ENCODE measurements around the gene AFTPH. TPM values are rescaled to one million over a fixed set of nuclear protein-coding genes. Genes with fewer than 3 reads are reported as not detected.

The AFTPH gene
- total and polyA plus RNA-seq, 9 of the 15 experiments (the other 6 are each of a cell fraction or from before 2014, with no cell fraction given): 8.0 to 26.2 (median 13.8) TPM

DNA sequence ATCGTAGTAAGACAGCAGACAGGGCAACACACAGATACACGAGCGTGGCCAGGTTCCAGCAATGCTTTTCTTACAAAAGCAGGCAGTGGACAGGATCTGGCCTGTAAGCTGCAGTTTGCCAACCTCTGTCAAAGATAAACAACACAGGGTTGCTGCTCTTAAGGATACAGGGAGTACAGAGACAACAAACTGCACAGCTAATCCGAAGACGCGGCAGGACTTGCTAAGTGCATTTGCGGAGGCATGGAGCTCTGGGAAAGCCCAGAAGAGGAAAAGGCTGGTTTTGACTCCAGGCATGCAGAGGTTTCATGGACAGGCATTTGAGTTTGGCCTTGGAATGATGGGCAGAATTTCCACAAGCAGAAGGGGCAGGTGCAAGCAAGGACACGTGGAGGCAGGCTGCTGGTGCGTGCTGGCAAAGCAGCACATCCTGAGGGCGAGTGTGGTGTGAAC, 105.2 kb downstream of the AFTPH start:
- POLR2A ChIA-PET: interaction anchor here (0.6 to 2.0 kb wide), 8 partner anchors 10 to 85 kb away, joined by 3 to 7 read pairs (median 3); no protein-coding TSS in a partner anchor
- no peak overlapping the region for H2AFZ ChIP-seq (ENCODE audit: low read depth, low read length)
- CTCF ChIA-PET (ENCODE audit: low intra/inter-chr PET ratio): no interaction called here
- no peak for FAIRE-seq
- no peak overlapping the region for H3K4me2 ChIP-seq (ENCODE audit: insufficient read depth, low read length)
- H3K36me3 ChIP-seq (ENCODE audit: control insufficient read depth, insufficient read depth, low read length): peaks cover 36% of the 10 kb centered on the region
- no peak overlapping the region for H3K4me3 ChIP-seq
- BruUV-seq (replicated peaks): no TSS peak
- TF ChIP-seq PHB (CRISPR knock-in tag; IDR thresholded peaks at IDR 0.05) (no peak), ZNF239 (CRISPR knock-in tag; IDR thresholded peaks at IDR 0.05) (peak; percentile 90), ARNT (IDR thresholded peaks at IDR 0.05) (no peak), MYNN (IDR thresholded peaks at IDR 0.05) (no peak), MYNN (CRISPR knock-in tag; IDR thresholded peaks at IDR 0.05) (no peak), MBD2 (IDR thresholded peaks at IDR 0.05; ENCODE audit: borderline replicate concordance, low read depth) (no peak)
- TF ChIP-seq, protein P1, sequence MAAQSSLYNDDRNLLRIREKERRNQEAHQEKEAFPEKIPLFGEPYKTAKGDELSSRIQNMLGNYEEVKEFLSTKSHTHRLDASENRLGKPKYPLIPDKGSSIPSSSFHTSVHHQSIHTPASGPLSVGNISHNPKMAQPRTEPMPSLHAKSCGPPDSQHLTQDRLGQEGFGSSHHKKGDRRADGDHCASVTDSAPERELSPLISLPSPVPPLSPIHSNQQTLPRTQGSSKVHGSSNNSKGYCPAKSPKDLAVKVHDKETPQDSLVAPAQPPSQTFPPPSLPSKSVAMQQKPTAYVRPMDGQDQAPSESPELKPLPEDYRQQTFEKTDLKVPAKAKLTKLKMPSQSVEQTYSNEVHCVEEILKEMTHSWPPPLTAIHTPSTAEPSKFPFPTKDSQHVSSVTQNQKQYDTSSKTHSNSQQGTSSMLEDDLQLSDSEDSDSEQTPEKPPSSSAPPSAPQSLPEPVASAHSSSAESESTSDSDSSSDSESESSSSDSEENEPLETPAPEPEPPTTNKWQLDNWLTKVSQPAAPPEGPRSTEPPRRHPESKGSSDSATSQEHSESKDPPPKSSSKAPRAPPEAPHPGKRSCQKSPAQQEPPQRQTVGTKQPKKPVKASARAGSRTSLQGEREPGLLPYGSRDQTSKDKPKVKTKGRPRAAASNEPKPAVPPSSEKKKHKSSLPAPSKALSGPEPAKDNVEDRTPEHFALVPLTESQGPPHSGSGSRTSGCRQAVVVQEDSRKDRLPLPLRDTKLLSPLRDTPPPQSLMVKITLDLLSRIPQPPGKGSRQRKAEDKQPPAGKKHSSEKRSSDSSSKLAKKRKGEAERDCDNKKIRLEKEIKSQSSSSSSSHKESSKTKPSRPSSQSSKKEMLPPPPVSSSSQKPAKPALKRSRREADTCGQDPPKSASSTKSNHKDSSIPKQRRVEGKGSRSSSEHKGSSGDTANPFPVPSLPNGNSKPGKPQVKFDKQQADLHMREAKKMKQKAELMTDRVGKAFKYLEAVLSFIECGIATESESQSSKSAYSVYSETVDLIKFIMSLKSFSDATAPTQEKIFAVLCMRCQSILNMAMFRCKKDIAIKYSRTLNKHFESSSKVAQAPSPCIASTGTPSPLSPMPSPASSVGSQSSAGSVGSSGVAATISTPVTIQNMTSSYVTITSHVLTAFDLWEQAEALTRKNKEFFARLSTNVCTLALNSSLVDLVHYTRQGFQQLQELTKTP (IDR thresholded peaks at IDR 0.05; ENCODE audit: low read depth in 1 of 2, partially characterized antibody in 2 of 2): no peak
- no peaks in the 10 kb centered on the region for H3K9me3 ChIP-seq (replicated peaks; ENCODE audit: control insufficient read depth, insufficient read depth, low read depth, low read length)
- H3K27ac ChIP-seq (ENCODE audit: extremely low read depth, low read depth, low read length): no peak overlapping the region
- H3K27me3 ChIP-seq (ENCODE audit: control insufficient read depth in 2 of 2, insufficient read depth in 2 of 2, low read length in 2 of 2): no peaks in the 10 kb centered on the region
- no peaks in the 10 kb centered on the region for H3K9me1 ChIP-seq (ENCODE audit: control insufficient read depth, insufficient read depth, low read length)
- no peak for ATAC-seq
- H3K9ac ChIP-seq (ENCODE audit: insufficient read depth in 1 of 2, low read depth in 2 of 2, low read length in 2 of 2): no peak overlapping the region
- 81% methylated on average over 10 of the region's 10 CpGs for WGBS (ENCODE audit: insufficient coverage, low coverage, missing lambda C conversion rate)
- intact Hi-C loops (cut with micrococcal nuclease) (loop anchor here (5.0 kb wide), 1 partner anchor 107 kb away; the partner anchor contains the start of gene AFTPH), in situ Hi-C loops (cut with MboI) (no loop called here)
- H4K20me1 ChIP-seq (replicated peaks; ENCODE audit: control insufficient read depth, insufficient read depth, low read length): no peaks in the 10 kb centered on the region
- DNase-seq (ENCODE audit: extremely low read depth in 1 of 4, low spot score in 3 of 4): no peak
- H3K79me2 ChIP-seq (ENCODE audit: control insufficient read depth, insufficient read depth, low read length): peaks cover 14% of the 10 kb centered on the region; the same call in 1 of the 3 replicates
- H3K4me1 ChIP-seq (replicated peaks in 1 of 2; ENCODE audit: control insufficient read depth in 2 of 2, insufficient read depth in 2 of 2, low read length in 2 of 2): peaks cover 0 to 4% of the 10 kb centered on the region in 2 experiments; a peak in 3 of 5 replicates

All from K562 (cell line).